Measurements from ENCODE around the gene SLC23A2. TPM values are rescaled to one million over a fixed set of nuclear protein-coding genes. Genes with fewer than 3 reads are reported as not detected.
"Not testable (repeated sequence)": the region's sequence is repeated elsewhere in the genome, so short reads cannot be mapped to it uniquely, and the experiment has no call there.

SLC23A2 gene
- total RNA-seq, 2 donors from 2014 or later: 21.0 to 39.1 TPM

- Histone ChIP-seq H3K4me3 (no peak overlapping the region), H3K27me3 (replicated peaks; ENCODE audit: insufficient read depth) (no peaks in the 10 kb centered on the region), H3K9me3 (no peaks in the 10 kb centered on the region), H3K36me3 (no peaks in the 10 kb centered on the region), H3K27ac (no peak overlapping the region), H3K4me1 (replicated peaks) (no peaks in the 10 kb centered on the region)
- DNase-seq (ENCODE audit: low spot score): no peak
- intact Hi-C loops (cut with DNase I): no loop called here
- 58% methylated on average over 2 of the region's 2 CpGs for WGBS
- no peak for TF ChIP-seq CTCF (IDR thresholded peaks at IDR 0.05)
- TF ChIP-seq POLR2AphosphoS5 (IDR thresholded peaks at IDR 0.05): no peak
- no peak for TF ChIP-seq POLR2A (IDR thresholded peaks at IDR 0.05)
Observed at GRCh38 chr20:5033566-5033965, 32.3 kb upstream of the SLC23A2 start.

- H3K4me3 ChIP-seq; H3K36me3 ChIP-seq; H3K4me1 ChIP-seq (replicated peaks); H3K27ac ChIP-seq; intact Hi-C loops (cut with DNase I); H3K9me3 ChIP-seq; DNase-seq (ENCODE audit: low spot score); H3K27me3 ChIP-seq (replicated peaks; ENCODE audit: insufficient read depth): not testable (repeated sequence)
- WGBS: 97% methylated on average over 10 of the region's 10 CpGs
Observed at GRCh38 chr20:5031701-5032100, 30.4 kb upstream of the SLC23A2 start.

- no peaks in the 10 kb centered on the region for H3K4me1 ChIP-seq (replicated peaks)
- H3K9me3 ChIP-seq: no peaks in the 10 kb centered on the region
- DNase-seq (ENCODE audit: low spot score): no peak
- WGBS: 65% methylated on average over 10 of the region's 10 CpGs
- intact Hi-C loops (cut with DNase I): no loop called here
- no peaks in the 10 kb centered on the region for H3K36me3 ChIP-seq
- TF ChIP-seq POLR2AphosphoS5 (IDR thresholded peaks at IDR 0.05): no peak
- no peak for TF ChIP-seq POLR2A (IDR thresholded peaks at IDR 0.05)
- TF ChIP-seq CTCF (IDR thresholded peaks at IDR 0.05): no peak
- H3K27ac ChIP-seq: no peak overlapping the region
- H3K4me3 ChIP-seq: no peak overlapping the region
- no peaks in the 10 kb centered on the region for H3K27me3 ChIP-seq (replicated peaks; ENCODE audit: insufficient read depth)
Observed at GRCh38 chr20:5031206-5031557, 29.9 kb upstream of the SLC23A2 start.

GRCh38 chr20:5030348-5031205, 29.3 kb upstream of the SLC23A2 start:
- H3K27me3 ChIP-seq (replicated peaks; ENCODE audit: insufficient read depth): no peaks in the 10 kb centered on the region
- H3K9me3 ChIP-seq: no peaks in the 10 kb centered on the region
- no peaks in the 10 kb centered on the region for H3K36me3 ChIP-seq
- H3K4me3 ChIP-seq: no peak overlapping the region
- H3K27ac ChIP-seq: no peak overlapping the region
- WGBS: 70% methylated on average over 10 of the region's 10 CpGs
- intact Hi-C loops (cut with DNase I): no loop called here
- no peaks in the 10 kb centered on the region for H3K4me1 ChIP-seq (replicated peaks)
- DNase-seq (ENCODE audit: low spot score): no peak
- TF ChIP-seq CTCF (IDR thresholded peaks at IDR 0.05) (no peak), POLR2AphosphoS5 (IDR thresholded peaks at IDR 0.05) (no peak), POLR2A (IDR thresholded peaks at IDR 0.05) (no peak)

GRCh38 chr20:5028258-5029059, 27.1 kb upstream of the SLC23A2 start:
- H3K4me3 ChIP-seq; DNase-seq (ENCODE audit: low spot score); H3K36me3 ChIP-seq; H3K9me3 ChIP-seq; H3K4me1 ChIP-seq (replicated peaks); intact Hi-C loops (cut with DNase I); H3K27me3 ChIP-seq (replicated peaks; ENCODE audit: insufficient read depth); H3K27ac ChIP-seq: not testable (repeated sequence)
- 95% methylated on average over 2 of the region's 4 CpGs for WGBS

Data from prostate gland (tissue), 2 donors.